ENCODE results near the gene P3H3.
"Not testable (repeated sequence)": the region's sequence is repeated elsewhere in the genome, so short reads cannot be mapped to it uniquely, and the experiment has no call there.

- TF ChIP-seq CTCF (IDR thresholded peaks at IDR 0.05 in 8 of 11, conservative IDR thresholded peaks at IDR 0.05 in 3 of 11); POLR2AphosphoS5 (IDR thresholded peaks at IDR 0.05): not testable (repeated sequence)
Observed at GRCh38 chr12:6874015-6874368, 45.8 kb downstream of the P3H3 start.
